HG03439 (cell line): ENCODE measurements around the gene TRIM6.
"Not testable (repeated sequence)": the region's sequence is repeated elsewhere in the genome, so short reads cannot be mapped to it uniquely, and the experiment has no call there.

Experiments used
- ATAC-seq: cut with Tn5 transposase; IDR thresholded peaks from one replicate; pipeline ENCODE4 v1.9.1; 2021; ENCODE audit warnings: mild to moderate bottlenecking, moderate library complexity; ENCODE audit not compliant: unreplicated experiment

Gene TRIM6

GRCh38 chr11:5596607-5597201 lies at the start of gene TRIM6:
Gene TRIM6 (plus strand): TSS chr11:5596637. CDS start chr11:5596898, 261 bp downstream.
- no peak for ATAC-seq

- ATAC-seq = no peak
Observed at GRCh38 chr11:5547982-5548381, 48.5 kb upstream of the TRIM6 start.

GRCh38 chr11:5548440-5548839 lies 48.0 kb upstream of the TRIM6 start, which contains the start of gene OR52H1:
Gene OR52H1 (minus strand): TSS chr11:5548540. CDS start chr11:5545505, 3,035 bp downstream.
- no peak for ATAC-seq

- peak; percentile 68 for ATAC-seq
Observed at GRCh38 chr11:5550440-5551095, 45.9 kb upstream of the TRIM6 start.

GRCh38 chr11:5553343-5553742 lies 43.1 kb upstream of the TRIM6 start:
- ATAC-seq = no peak

GRCh38 chr11:5556596-5557188 lies 39.7 kb upstream of the TRIM6 start:
- no peak for ATAC-seq

- ATAC-seq = no peak
Observed at GRCh38 chr11:5557751-5558150, 38.7 kb upstream of the TRIM6 start.

- no peak for ATAC-seq
Observed at GRCh38 chr11:5564259-5565019, 32.0 kb upstream of the TRIM6 start.

GRCh38 chr11:5574654-5575053 lies 21.8 kb upstream of the TRIM6 start:
- no peak for ATAC-seq

GRCh38 chr11:5575152-5575551 lies 21.3 kb upstream of the TRIM6 start:
- no peak for ATAC-seq

- no peak for ATAC-seq
Observed at GRCh38 chr11:5577101-5577500, 19.3 kb upstream of the TRIM6 start.

- no peak for ATAC-seq
Observed at GRCh38 chr11:5580577-5580976, 15.9 kb upstream of the TRIM6 start, which contains the start of gene OR52B6. Gene OR52B6 (plus strand): TSS chr11:5580877. CDS start chr11:5580877, 0 bp downstream.

GRCh38 chr11:5581014-5581413 lies 15.4 kb upstream of the TRIM6 start:
- ATAC-seq = no peak

GRCh38 chr11:5584458-5584857 lies 12.0 kb upstream of the TRIM6 start:
- ATAC-seq = not testable (repeated sequence)

GRCh38 chr11:5589906-5590305 lies 6.5 kb upstream of the TRIM6 start:
- not testable (repeated sequence) for ATAC-seq

GRCh38 chr11:5591613-5592012 lies 4.8 kb upstream of the TRIM6 start:
- ATAC-seq = no peak

- ATAC-seq = no peak
Observed at GRCh38 chr11:5592615-5593014, 3.8 kb upstream of the TRIM6 start.

GRCh38 chr11:5593146-5593545 lies 3.3 kb upstream of the TRIM6 start:
- ATAC-seq = no peak

GRCh38 chr11:5597953-5598352 lies 1.5 kb downstream of the TRIM6 start:
- no peak for ATAC-seq

- peak; percentile 94 for ATAC-seq
Observed at GRCh38 chr11:5600374-5600851, 4.0 kb downstream of the TRIM6 start.

- not testable (repeated sequence) for ATAC-seq
Observed at GRCh38 chr11:5602791-5603190, 6.4 kb downstream of the TRIM6 start.
